GM19463 (cell line): Measurements from ENCODE around the gene RGS18.
"Not testable (repeated sequence)": the region's sequence is repeated elsewhere in the genome, so short reads cannot be mapped to it uniquely, and the experiment has no call there.

Experiments used
- ATAC-seq: cut with Tn5 transposase; IDR thresholded peaks from one replicate; pipeline ENCODE4 v1.9.1; 2021; ENCODE audit warnings: mild to moderate bottlenecking, moderate library complexity; ENCODE audit not compliant: unreplicated experiment

RGS18 gene

GRCh38 chr1:192165002-192165401 is 6.7 kb downstream of the RGS18 start:
- not testable (repeated sequence) for ATAC-seq

GRCh38 chr1:192167011-192167410 is 8.7 kb downstream of the RGS18 start:
- no peak for ATAC-seq

DNA sequence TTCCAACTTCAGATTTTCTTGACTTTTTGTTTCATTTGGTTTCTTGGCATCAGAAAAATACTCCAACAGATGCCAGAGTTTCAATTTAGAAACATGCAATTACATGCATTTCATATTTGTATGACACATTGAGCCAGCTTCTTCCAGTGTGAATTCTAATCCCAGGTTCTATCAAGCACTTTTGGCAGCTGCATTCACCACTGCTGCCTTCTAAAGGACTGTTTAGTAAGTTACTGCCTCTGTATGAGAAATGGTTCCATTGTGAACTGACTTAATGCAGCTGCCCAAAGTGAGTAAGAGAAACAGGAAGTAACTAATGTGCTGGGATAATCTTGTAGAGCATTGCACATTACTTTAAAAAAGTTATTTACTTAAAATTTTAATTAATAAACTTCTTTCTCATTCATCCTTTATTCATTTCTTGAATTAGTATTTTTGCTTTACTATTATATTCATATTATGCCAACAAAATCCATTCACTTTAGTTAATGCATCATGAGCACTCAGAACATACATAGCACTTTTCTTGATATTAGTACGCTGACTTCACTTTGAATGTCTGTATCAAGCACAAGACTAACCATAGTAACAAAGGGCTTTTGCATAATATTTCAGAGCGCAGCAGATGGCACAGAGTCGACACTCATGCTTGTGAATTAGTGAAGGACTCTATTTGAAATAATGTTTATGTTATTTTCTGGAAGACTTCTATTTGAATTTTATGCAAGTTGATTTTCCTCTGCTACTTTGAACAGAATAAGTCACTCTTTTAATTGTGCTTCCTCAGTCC is 9.8 kb downstream of the RGS18 start:
- ATAC-seq, result no peak

DNA sequence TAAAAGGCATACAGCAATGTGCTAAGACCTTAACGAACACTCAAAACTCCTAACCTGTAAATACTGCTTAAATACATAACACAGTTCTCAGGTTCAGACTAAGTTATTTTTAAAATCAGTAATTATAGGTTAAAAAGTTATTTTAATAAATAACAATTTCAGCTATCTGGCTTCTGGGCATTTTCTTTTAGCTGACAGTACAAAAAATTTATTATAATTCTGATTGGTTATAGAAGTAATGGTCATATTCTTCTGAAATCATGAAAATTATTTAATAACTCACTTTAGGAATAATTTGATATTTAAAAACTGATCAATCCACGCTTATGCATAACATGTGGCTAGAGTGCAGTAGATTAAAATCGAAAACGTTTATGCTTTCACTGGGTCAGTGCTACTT is 10.7 kb downstream of the RGS18 start:
- no peak for ATAC-seq

- ATAC-seq, result no peak
Observed at GRCh38 chr1:192170196-192170984, 12.1 kb downstream of the RGS18 start.

GRCh38 chr1:192171123-192171522 is 12.9 kb downstream of the RGS18 start:
- no peak for ATAC-seq

GRCh38 chr1:192175971-192176370 is 17.7 kb downstream of the RGS18 start:
- ATAC-seq, result no peak

- ATAC-seq, result no peak
Observed at GRCh38 chr1:192183788-192184187, 25.5 kb downstream of the RGS18 start.

DNA sequence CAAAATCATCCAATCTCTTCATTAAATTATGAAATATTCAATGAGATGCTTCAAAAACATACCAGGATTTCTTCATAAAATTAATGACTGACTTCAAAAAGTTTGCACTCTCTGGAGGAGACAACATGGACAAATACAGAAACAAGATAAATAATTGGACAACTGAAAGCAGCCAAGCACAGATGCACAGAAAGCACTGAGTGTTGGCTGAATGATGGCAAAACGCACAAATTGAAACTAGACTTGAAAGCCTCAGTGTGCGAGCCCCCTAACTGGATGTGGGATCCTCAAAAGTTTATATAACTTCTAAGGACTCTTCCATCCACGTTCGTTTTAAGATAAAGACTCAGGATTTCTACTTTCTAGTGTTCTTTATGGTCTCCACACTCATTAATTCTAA is 27.9 kb downstream of the RGS18 start:
- no peak for ATAC-seq

GRCh38 chr1:192190066-192190465 is 31.8 kb downstream of the RGS18 start:
- no peak for ATAC-seq

DNA sequence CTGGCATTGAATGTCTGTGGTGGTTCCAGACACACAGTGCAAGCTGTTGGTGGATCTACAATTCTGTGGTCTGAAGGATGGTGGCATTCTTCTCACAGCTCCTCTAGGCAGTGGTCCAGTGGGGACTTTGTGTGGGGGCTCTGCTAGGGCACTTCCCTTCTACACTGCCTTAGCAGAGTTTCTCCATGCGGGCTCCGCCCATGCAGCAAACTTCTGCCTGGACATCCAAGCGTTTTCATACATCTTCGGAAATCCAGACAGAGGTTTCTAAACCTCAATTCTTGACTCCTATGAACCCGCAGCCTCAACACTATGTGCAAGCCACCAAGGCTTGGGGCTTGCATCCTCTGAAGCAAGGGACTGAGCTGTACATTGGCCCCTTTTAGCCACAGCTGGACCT is 43.0 kb downstream of the RGS18 start:
- no peak for ATAC-seq

DNA sequence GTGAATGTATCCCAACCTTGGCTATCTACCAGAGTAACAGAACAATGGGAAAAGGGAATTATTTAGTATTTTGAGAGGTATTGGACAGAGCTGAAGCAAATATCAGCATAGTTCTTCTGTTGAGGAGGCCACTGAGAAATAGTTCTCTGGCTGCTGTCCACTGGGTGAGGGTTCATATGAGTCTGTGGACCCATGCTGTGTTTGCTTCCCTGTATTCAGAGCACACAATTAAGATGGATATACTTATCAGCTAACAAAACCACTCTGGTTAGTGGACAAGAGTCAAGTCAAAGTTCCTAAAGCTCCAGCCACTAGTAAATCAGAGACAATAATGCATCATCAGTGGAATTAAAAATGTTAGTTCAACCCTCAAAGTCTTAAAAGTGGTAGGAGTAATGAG is 66.1 kb downstream of the RGS18 start:
- ATAC-seq, result no peak

GRCh38 chr1:192224846-192225245 is 66.6 kb downstream of the RGS18 start:
- no peak for ATAC-seq

- no peak for ATAC-seq
Observed at GRCh38 chr1:192225266-192225665, 67.0 kb downstream of the RGS18 start.

GRCh38 chr1:192225703-192226102 is 67.4 kb downstream of the RGS18 start:
- no peak for ATAC-seq

DNA sequence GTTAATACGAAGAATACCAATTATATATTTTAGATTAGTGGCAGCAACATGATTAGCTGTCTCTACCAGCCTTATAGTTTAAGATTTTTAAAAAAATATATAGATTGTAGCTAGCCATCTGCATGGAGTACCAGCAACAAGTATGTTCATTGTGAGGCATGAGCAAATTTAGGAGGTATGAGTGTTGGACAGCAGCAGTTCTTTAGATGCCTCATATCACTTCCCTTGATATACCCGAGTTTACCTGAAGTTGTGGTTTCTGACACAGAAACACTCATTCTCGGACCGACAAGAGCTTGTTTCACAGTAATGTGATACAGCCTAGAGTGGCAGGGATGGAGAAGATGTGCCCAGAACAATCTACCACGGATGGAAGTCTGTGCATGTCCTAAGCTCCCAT is 69.1 kb downstream of the RGS18 start:
- no peak for ATAC-seq

DNA sequence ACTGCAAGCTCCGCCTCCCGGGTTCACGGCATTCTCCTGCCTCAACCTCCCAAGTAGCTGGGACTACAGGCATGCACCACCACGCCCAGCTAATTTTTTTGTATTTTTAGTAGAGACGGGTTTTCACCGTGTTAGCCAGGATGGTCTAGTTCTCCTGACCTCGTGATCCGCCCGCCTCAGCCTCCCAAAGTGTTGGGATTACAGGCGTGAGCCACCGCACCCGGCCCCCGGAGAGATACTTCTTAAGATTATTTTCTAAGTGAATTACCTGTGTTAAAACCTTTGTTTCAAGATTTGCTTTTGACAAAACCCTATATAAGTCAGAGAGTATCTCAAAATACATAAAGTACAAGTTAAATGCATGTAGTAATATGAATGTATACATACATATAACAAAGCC is 69.7 kb downstream of the RGS18 start:
- ATAC-seq, result not testable (repeated sequence)

- no peak for ATAC-seq
Observed at GRCh38 chr1:192232817-192233417, 74.7 kb downstream of the RGS18 start.

DNA sequence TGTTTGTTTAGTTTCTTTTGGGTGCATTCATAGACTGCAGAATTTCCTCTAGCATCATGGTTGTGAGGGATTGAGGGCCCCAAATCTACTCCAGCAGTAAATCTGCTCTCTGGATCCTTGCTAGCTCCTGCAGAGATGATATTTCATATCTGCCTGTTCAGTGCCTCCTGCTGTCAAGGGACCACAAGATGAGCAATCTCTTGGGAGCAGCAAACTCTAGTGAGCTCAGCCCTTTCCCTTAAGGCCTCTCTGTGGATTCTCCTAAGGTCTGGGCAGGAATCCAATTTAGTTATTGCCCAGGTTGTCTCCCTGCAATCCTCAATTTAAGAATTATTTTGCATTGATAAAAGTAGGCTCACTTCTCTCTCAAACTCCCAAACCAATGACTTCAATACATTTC is 76.9 kb downstream of the RGS18 start:
- ATAC-seq, result no peak
